Upper lobe of left lung (tissue), 6 donors: ENCODE results near the gene DOCK8. TPM values are rescaled to one million over a fixed set of nuclear protein-coding genes. Genes with fewer than 3 reads are reported as not detected.
A peak's percentile ranks its signal among the peaks of the same experiment; 100 is the strongest.

Experiments used
- ATAC-seq, 2 donors: fragments of 200-7000 bp; cut with Tn5 transposase; one replicate each; pipeline ENCODE4 v1.9.1; 2022; ENCODE audit warnings: mild to moderate bottlenecking in 2 of 2, moderate library complexity in 2 of 2; ENCODE audit not compliant: low FRiP score in 2 of 2
- DNase-seq, 2 donors: peaks; one replicate each; pipeline ENCODE4 v3.0.0-alpha.2; 2019 to 2020
- H3K27ac ChIP-seq, 4 donors: fragments of 200-600 bp; sonication (generic); one replicate each; pipeline ENCODE4 v1.5.1; 2016 to 2019
- H3K27me3 ChIP-seq, 4 donors: fragments of 200-600 bp; sonication (generic); one replicate each; pipeline ENCODE4 v1.5.1; 2017 to 2019
- H3K36me3 ChIP-seq, 4 donors: fragments of 200-600 bp; sonication (generic); one replicate each; pipeline ENCODE4 v1.5.1; 2016 to 2019
- H3K4me1 ChIP-seq, 4 donors: fragments of 200-600 bp; sonication (generic); one replicate each; pipeline ENCODE4 v1.5.1; 2018 to 2019
- H3K4me3 ChIP-seq, 4 donors: fragments of 200-600 bp; sonication (generic); one replicate each; pipeline ENCODE4 v1.5.1; 2017 to 2019; ENCODE audit warnings: mild to moderate bottlenecking in 2 of 4, moderate library complexity in 1 of 4
- H3K9me3 ChIP-seq, 4 donors: fragments of 200-600 bp; sonication (generic); one replicate each; pipeline ENCODE4 v1.5.1; 2018 to 2019
- CTCF ChIP-seq, 6 experiments: fragments of 450-650 bp in 4 of 6; fragments of 200-600 bp in 2 of 6; sonication (generic) in 2 of 6; IDR thresholded peaks; one replicate each; pipeline ENCODE4 v1.5.1; 2016 to 2019; ENCODE audit warnings: antibody characterized with exemption in 6 of 6
- EP300 ChIP-seq, 4 donors: sonication (generic); formaldehyde crosslinking; IDR thresholded peaks; one replicate each; pipeline ENCODE4 v1.5.1; 2017; ENCODE audit warnings: antibody characterized with exemption in 4 of 4, control low read depth in 2 of 4
- POLR2A ChIP-seq, 4 donors: fragments of 450-650 bp; IDR thresholded peaks; one replicate each; pipeline ENCODE4 v1.5.1; 2016 to 2017; ENCODE audit warnings: antibody characterized with exemption in 4 of 4, mild to moderate bottlenecking in 2 of 4
- POLR2AphosphoS5 ChIP-seq, 2 donors: sonication (generic); formaldehyde crosslinking; IDR thresholded peaks; one replicate each; pipeline ENCODE4 v1.5.1; 2017; ENCODE audit warnings: antibody characterized with exemption in 2 of 2
- WGBS, 2 donors: methylation state at CpG; one replicate each; pipeline ENCODE4 v1.1.5; 2017 to 2018; 5-methylcytosine and 5-hydroxymethylcytosine counted together
- total RNA-seq, 6 donors: library from RNA; depleted of rRNA in 4 of 6; stranded (reverse); fragments of >200 nt in 4 of 6; gene quantifications; one replicate each; pipeline versions ENCODE4 v1.1.0 to v1.2.1, GENCODE V29; 2016 to 2021
- donor health status: DM: no; HTN: no; CAD: no; lungs with moderate emphysema.
- donor health status: DM: no; HTN: yes; CAD: no; lungs with severe emphysema.

The DOCK8 gene
- total RNA-seq, 6 donors from 2014 or later: 44.7 to 103 (median 74.6) TPM

- Histone ChIP-seq H3K4me3 (no peak overlapping the region), H3K36me3 (peaks cover 0 to 19% (median 13%) of the 10 kb centered on the region in 4 donors), H3K9me3 (no peaks in the 10 kb centered on the region), H3K27me3 (no peaks in the 10 kb centered on the region), H3K4me1 (no peaks in the 10 kb centered on the region), H3K27ac (no peak overlapping the region)
- DNase-seq (no peak), ATAC-seq (no peak)
- no peak for TF ChIP-seq EP300 (IDR thresholded peaks at IDR 0.05)
- TF ChIP-seq POLR2AphosphoS5 (IDR thresholded peaks at IDR 0.05): no peak
- TF ChIP-seq CTCF (IDR thresholded peaks at IDR 0.05): no peak
- no peak for TF ChIP-seq POLR2A (IDR thresholded peaks at IDR 0.05)
- WGBS, 2 donors: 85 to 89% methylated on average over 9 of the region's 9 CpGs
Measured at GRCh38 chr9:341634-342421, 127.2 kb downstream of the DOCK8 start.

DNA sequence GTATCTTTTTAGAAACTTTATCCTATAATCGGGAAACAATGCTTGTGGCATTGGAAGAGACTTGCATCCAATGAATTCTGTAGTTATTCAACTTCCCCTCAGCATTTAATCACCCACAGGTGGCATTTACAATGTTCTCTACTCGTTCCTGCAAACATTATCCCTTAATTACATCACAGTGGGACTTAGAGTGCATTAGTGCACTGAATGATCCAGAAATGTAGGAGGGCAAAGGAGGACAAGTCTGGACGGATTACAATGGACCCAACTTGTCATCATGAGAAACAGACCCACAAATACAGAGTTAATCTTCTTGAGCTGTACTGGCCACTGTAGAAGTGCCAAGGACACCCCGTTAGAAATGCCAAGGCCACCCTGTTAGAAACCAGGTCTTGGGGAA, 129.1 kb downstream of the DOCK8 start:
- no peak overlapping the region for H3K27ac ChIP-seq
- H3K36me3 ChIP-seq: peaks cover 0 to 21% (median 10%) of the 10 kb centered on the region in 4 donors
- H3K4me1 ChIP-seq: peaks cover 0 to 2% (median 0%) of the 10 kb centered on the region in 4 donors
- H3K4me3 ChIP-seq: no peak overlapping the region
- H3K27me3 ChIP-seq: no peaks in the 10 kb centered on the region
- WGBS, 2 donors: 77 to 82% methylated on average over 4 of the region's 4 CpGs
- ATAC-seq (no peak), DNase-seq (no peak)
- no peak for TF ChIP-seq POLR2AphosphoS5 (IDR thresholded peaks at IDR 0.05)
- no peaks in the 10 kb centered on the region for H3K9me3 ChIP-seq

GRCh38 chr9:346111-346571, 131.5 kb downstream of the DOCK8 start:
- TF ChIP-seq POLR2A (IDR thresholded peaks at IDR 0.05) (no peak), EP300 (IDR thresholded peaks at IDR 0.05) (no peak), POLR2AphosphoS5 (IDR thresholded peaks at IDR 0.05) (no peak), CTCF (IDR thresholded peaks at IDR 0.05) (no peak)
- H3K4me3 ChIP-seq: no peak overlapping the region
- H3K36me3 ChIP-seq: peaks cover 0 to 17% (median 8%) of the 10 kb centered on the region in 4 donors
- H3K27me3 ChIP-seq: no peaks in the 10 kb centered on the region
- DNase-seq (no peak), ATAC-seq (peak; percentile 20 to 58)
- no peaks in the 10 kb centered on the region for H3K9me3 ChIP-seq
- no peak overlapping the region for H3K27ac ChIP-seq
- WGBS, 2 donors: 71 to 82% methylated on average over 8 of the region's 8 CpGs
- peaks cover 0 to 2% (median 0%) of the 10 kb centered on the region in 4 donors for H3K4me1 ChIP-seq

DNA sequence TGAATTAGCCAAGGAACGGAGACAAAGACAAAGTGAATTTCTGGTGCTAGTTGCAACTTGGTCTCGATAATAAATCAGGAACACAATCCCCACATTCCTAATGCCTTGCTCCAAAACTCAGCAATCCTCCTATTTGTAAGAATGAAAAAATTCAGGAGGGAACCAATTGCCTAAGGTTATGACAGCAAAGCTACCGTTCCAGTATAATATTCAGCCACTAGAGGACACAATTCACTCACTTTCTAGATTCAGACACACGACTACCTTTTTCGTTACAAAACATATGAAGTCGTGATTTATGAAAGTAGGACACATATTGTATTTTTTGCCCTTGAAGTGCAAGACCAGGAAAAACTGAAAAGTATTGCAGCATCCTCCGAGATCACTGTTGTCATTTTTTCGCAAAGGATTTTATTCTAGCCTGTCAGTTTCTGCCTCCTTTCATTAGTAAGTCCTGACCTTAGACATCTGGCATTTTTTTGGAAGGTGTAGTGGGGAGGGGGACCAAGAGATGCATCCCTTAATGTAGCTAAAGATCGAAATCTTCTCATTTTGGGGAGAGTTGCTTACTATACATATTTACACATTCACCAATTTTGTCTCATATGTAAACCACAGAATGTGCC, 133.1 kb downstream of the DOCK8 start:
- ATAC-seq (peak in 1 of 2 donors; percentile 63), DNase-seq (no peak)
- H3K27me3 ChIP-seq: no peaks in the 10 kb centered on the region
- H3K9me3 ChIP-seq: no peaks in the 10 kb centered on the region
- H3K4me3 ChIP-seq: no peak overlapping the region
- peaks cover 0 to 16% (median 8%) of the 10 kb centered on the region in 4 donors for H3K36me3 ChIP-seq
- no peak overlapping the region for H3K27ac ChIP-seq
- H3K4me1 ChIP-seq: peaks cover 0 to 2% (median 0%) of the 10 kb centered on the region in 4 donors
- TF ChIP-seq EP300 (IDR thresholded peaks at IDR 0.05) (no peak), CTCF (IDR thresholded peaks at IDR 0.05) (peak in 5 of 6 experiments; percentile 38 to 77 (median 62))
- WGBS, 2 donors: 31 to 46% methylated on average over 9 of the region's 9 CpGs

DNA sequence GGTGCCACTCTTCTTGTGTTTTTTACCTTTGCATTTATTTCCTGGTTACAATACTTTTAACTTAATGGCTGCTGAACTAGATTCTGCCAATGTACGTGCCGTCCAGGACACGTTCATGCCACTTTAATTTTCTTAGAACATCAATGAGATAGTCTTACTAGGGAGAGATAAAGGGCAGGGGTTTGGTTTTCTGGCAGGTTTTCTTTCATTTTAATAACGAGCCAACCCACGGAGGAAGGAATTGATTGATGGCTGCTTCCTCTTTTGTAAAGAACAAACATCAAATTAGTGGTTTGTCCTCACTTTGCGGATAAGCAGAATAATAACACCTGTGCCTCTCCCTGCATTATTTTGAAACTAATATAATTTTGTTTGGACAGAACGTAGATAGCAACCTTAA, 135.7 kb downstream of the DOCK8 start:
- TF ChIP-seq POLR2A (IDR thresholded peaks at IDR 0.05) (no peak), EP300 (IDR thresholded peaks at IDR 0.05) (no peak)
- 41 to 44% methylated on average over 7 of the region's 7 CpGs for WGBS, 2 donors
- Histone ChIP-seq H3K9me3 (no peaks in the 10 kb centered on the region), H3K4me1 (peaks cover 0 to 2% (median 0%) of the 10 kb centered on the region in 4 donors), H3K36me3 (peaks cover 0 to 10% (median 3%) of the 10 kb centered on the region in 4 donors), H3K27ac (no peak overlapping the region), H3K27me3 (no peaks in the 10 kb centered on the region), H3K4me3 (no peak overlapping the region)
- DNase-seq: no peak
- no peak for ATAC-seq
